Measurements from ENCODE around the gene B4GALT7.

The B4GALT7 gene

DNA sequence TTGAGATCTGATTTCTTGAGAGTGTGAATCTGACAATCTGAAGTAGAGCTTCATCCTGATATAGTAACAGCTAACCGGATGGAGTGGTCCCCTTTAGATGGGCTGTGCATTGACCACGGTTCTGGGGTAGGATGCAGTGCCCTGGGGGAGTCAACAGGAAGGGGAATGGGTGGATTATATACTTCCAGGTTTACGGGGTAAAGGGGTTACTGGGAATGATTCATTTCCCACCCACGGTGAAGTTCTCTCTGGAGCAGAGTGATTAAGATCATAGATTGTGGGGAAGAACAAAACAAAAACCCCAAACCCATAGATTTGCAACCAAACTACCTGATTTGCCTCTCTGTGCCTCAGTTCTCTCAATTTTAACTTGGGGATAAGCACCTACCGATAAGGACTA lies 1.5 kb upstream of the B4GALT7 start:
- in situ Hi-C loops (cut with MboI; ENCODE audit: low sequenced_read_pairs) = no loop called here
- Histone ChIP-seq H3K9me3 (no peaks in the 10 kb centered on the region), H3K36me3 (replicated peaks) (peaks cover 32% of the 10 kb centered on the region), H3K4me1 (peaks cover 3% of the 10 kb centered on the region), H3K27me3 (ENCODE audit: low read depth) (no peaks in the 10 kb centered on the region), H3K4me3 (no peak overlapping the region)
- DNase-seq (ENCODE audit: low spot score in 2 of 2) = no peak

DNA sequence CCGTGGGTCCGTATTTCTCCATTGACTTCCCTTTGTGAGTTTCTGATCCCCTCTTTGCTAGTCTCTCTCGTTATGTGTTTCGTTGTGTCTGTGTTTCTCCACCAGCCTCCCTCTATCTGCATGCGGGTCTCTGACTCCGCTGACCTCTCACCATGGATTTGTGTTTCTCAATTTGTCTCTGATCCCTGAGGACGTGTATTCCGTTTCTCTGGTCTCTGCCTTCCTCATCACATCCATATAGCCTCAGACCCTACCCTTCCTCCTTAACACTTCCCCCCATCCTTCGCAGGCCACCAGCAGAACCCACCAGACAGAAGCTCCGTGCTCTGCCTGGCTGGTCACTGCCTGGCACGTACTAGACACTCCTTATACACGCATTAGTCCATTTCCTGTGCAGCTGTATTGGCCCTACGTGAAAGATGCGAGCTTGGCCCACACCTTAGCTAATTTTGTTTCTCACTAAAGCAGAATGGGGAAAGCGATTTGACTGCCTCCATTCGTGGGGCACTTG lies 631 bp downstream of the B4GALT7 start:
- in situ Hi-C loops (cut with MboI; ENCODE audit: low sequenced_read_pairs) = loop anchor here (10.0 kb wide), 2 partner anchors 464 to 564 kb away; no protein-coding TSS in a partner anchor
- no peaks in the 10 kb centered on the region for H3K9me3 ChIP-seq
- H3K27me3 ChIP-seq (ENCODE audit: low read depth) = no peaks in the 10 kb centered on the region
- H3K4me3 ChIP-seq = peak overlapping the region; percentile 77
- H3K4me1 ChIP-seq = peaks cover 3% of the 10 kb centered on the region
- peaks cover 12% of the 10 kb centered on the region for H3K36me3 ChIP-seq (replicated peaks)
- no peak for DNase-seq (ENCODE audit: low spot score in 2 of 2)

DNA sequence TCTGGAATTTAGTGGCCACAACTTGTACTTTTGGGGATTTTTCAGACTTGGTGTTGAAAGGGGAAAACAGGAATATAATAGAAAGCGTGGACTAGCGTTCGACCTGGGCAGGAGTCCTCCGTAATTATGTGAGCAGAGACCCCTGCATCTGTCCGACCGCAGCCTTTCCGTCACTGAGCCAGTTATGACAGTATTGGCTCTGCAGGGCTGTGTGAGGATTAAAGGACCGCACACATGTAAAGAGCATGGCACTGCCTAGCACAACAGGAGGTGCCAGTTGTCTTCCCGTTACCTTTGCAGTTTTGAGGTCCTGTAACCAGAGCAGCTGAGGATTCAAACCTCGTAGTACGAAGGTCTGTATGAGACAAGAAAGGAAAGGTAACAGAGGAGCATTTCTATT lies 1.2 kb downstream of the B4GALT7 start:
- H3K4me3 ChIP-seq = peak overlapping the region; percentile 77
- peaks cover 3% of the 10 kb centered on the region for H3K4me1 ChIP-seq
- H3K27me3 ChIP-seq (ENCODE audit: low read depth) = no peaks in the 10 kb centered on the region
- H3K36me3 ChIP-seq (replicated peaks) = peaks cover 6% of the 10 kb centered on the region; the same call in 1 of the 2 replicates
- no peak for DNase-seq (ENCODE audit: low spot score in 2 of 2)
- in situ Hi-C loops (cut with MboI; ENCODE audit: low sequenced_read_pairs) = loop anchor here (10.0 kb wide), 2 partner anchors 464 to 564 kb away; no protein-coding TSS in a partner anchor
- no peaks in the 10 kb centered on the region for H3K9me3 ChIP-seq

DNA sequence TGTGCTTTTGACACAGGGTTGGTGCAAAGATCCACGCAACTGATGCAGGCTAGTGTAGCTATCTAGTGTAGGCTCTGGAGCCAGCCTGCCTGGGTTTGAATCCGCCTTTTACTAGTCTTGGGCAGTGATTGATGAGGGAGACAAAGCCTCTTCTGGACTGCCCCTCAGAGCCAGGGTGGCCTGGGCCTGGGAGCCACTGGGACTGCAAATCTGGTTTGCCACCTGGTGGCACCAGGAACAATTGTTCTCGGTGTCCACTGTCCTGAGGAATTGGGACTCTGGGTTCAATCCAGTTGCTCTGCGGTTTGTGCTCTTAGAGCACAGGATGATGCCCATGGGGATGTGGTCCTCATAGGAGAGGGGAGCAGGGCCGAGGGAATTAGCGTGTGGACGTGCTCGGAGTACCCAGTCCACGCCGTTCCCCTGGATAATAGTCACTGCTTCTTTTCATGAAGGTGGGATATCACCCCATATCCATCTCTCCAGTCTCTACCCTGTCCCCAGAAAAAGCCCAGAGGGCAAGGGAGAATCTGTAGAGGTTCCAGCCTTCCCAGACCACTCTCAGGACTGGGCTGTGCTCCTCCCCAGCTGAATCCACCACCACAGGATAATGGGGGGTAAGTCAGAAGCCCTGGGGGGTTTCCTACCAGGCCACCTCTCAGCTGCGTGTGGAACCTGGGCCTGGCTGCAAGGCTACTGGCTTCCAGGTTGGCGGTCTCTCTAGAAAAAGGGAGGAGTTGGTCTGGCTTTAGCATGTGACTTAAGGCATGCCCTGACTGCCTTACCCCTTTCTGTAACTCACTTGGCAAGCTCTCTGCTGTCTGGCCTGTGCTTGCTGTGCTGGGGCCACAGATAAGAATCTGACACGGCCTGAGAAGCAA lies 1.9 kb downstream of the B4GALT7 start:
- DNase-seq (ENCODE audit: low spot score in 2 of 2) = no peak
- in situ Hi-C loops (cut with MboI; ENCODE audit: low sequenced_read_pairs) = loop anchor here (10.0 kb wide), 2 partner anchors 463 to 563 kb away; no protein-coding TSS in a partner anchor
- Histone ChIP-seq H3K27me3 (ENCODE audit: low read depth) (no peaks in the 10 kb centered on the region), H3K9me3 (no peaks in the 10 kb centered on the region), H3K4me1 (peaks cover 3% of the 10 kb centered on the region), H3K4me3 (no peak overlapping the region), H3K36me3 (replicated peaks) (no peaks in the 10 kb centered on the region)

DNA sequence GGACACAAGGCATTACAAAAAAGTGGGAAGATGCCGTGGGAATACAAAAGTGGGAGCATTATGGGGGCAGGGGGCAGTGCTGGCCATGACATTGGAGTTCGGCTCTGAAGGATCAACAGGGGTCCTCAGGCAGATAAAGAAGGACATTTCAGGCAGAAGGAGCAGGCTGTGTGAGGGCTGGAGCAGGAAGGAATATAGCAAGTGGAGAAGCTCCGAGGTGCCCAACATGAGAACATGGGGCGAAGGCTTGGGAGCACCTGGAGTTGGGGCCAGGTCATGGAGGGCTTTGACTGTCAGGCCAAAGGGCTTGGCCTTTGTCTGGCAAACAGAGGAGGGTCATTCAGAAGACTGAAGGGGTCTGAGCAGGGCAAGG lies 2.5 kb downstream of the B4GALT7 start:
- H3K27me3 ChIP-seq (ENCODE audit: low read depth) = no peaks in the 10 kb centered on the region
- no peak for DNase-seq (ENCODE audit: low spot score in 2 of 2)
- H3K36me3 ChIP-seq (replicated peaks) = no peaks in the 10 kb centered on the region
- H3K4me1 ChIP-seq = peaks cover 3% of the 10 kb centered on the region
- H3K4me3 ChIP-seq = no peak overlapping the region
- no peaks in the 10 kb centered on the region for H3K9me3 ChIP-seq
- in situ Hi-C loops (cut with MboI; ENCODE audit: low sequenced_read_pairs) = loop anchor here (10.0 kb wide), 2 partner anchors 462 to 562 kb away; no protein-coding TSS in a partner anchor

DNA sequence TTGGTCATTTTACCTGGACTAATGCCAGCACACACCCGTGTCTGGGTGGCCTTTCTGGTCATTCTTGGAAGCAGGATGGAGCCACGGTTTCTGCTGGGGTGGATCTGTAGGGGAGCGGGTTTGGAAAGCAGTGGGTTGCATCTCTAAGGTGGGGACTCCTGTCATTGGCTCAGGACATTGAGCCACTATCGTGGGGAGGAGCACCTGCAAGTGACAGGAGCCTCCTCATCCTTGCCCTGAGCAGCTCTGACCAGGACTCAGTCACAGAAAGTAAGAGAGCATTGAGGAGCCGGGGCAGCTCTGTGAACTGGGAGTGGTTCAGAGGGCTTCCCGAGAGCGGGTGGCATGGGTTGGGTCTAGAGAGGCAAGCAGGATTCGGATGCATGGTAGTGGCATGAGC lies 3.7 kb downstream of the B4GALT7 start:
- Histone ChIP-seq H3K4me3 (no peak overlapping the region), H3K36me3 (replicated peaks) (no peaks in the 10 kb centered on the region), H3K27me3 (ENCODE audit: low read depth) (no peaks in the 10 kb centered on the region), H3K9me3 (no peaks in the 10 kb centered on the region), H3K4me1 (peaks cover 3% of the 10 kb centered on the region)
- DNase-seq (ENCODE audit: low spot score in 2 of 2) = no peak
- in situ Hi-C loops (cut with MboI; ENCODE audit: low sequenced_read_pairs) = loop anchor here (10.0 kb wide), 2 partner anchors 461 to 561 kb away; no protein-coding TSS in a partner anchor

DNA sequence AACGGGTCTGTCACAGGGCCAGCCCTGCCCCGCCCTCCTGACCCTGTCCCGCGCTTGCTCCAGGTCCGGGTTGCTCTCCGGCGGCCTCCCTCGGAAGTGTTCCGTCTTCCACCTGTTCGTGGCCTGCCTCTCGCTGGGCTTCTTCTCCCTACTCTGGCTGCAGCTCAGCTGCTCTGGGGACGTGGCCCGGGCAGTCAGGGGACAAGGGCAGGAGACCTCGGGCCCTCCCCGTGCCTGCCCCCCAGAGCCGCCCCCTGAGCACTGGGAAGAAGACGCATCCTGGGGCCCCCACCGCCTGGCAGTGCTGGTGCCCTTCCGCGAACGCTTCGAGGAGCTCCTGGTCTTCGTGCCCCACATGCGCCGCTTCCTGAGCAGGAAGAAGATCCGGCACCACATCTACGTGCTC lies 4.2 kb downstream of the B4GALT7 start:
- peak in 1 of 2 experiments; percentile 9 for DNase-seq (ENCODE audit: low spot score in 2 of 2)
- in situ Hi-C loops (cut with MboI; ENCODE audit: low sequenced_read_pairs) = loop anchor here (10.0 kb wide), 2 partner anchors 461 to 561 kb away; no protein-coding TSS in a partner anchor
- Histone ChIP-seq H3K36me3 (replicated peaks) (no peaks in the 10 kb centered on the region), H3K9me3 (no peaks in the 10 kb centered on the region), H3K27me3 (ENCODE audit: low read depth) (no peaks in the 10 kb centered on the region), H3K4me3 (no peak overlapping the region), H3K4me1 (peaks cover 3% of the 10 kb centered on the region)

DNA sequence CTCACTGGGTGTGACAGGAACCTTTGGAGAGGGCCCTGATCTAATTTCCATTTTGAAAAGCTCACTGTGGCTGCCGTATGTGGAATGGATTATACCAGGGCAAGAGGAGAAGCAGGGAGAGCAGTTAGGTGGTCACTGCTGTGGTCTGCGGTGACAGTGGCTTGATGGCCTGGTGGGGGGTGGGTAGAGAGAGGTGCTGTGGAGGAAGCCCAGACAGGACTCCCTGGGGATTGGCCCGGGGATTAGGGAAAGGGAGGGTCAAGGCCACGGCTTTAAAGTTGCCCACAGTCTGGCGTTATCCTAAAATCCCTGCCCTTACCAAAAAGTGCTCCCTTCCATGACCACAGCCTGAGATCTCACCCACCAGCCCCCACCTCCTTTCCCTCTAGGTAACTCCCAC lies 4.7 kb downstream of the B4GALT7 start:
- peaks cover 3% of the 10 kb centered on the region for H3K4me1 ChIP-seq
- H3K9me3 ChIP-seq = no peaks in the 10 kb centered on the region
- no peak for DNase-seq (ENCODE audit: low spot score in 2 of 2)
- no peak overlapping the region for H3K4me3 ChIP-seq
- no peaks in the 10 kb centered on the region for H3K36me3 ChIP-seq (replicated peaks)
- no peaks in the 10 kb centered on the region for H3K27me3 ChIP-seq (ENCODE audit: low read depth)
- in situ Hi-C loops (cut with MboI; ENCODE audit: low sequenced_read_pairs) = loop anchor here (10.0 kb wide), 2 partner anchors 460 to 560 kb away; no protein-coding TSS in a partner anchor

DNA sequence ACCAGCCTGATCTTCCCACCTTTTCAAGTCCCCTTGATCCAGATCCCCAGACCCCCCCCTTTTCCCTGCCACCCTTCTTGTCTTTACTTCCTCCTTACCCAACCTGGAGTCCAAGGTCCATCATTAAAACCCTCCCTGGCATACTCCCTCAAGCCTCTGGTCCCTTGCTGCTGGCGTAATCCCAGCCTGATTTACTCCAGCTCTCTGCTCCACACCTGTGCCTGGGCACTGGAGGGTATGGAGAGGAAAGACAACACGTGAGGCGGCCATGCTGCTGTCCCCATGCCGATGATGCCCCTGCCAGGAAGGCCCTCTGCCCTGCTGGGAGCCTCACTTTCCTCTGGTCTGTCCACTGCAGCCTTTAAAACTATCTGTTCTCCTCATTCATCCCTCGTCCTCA lies 5.1 kb downstream of the B4GALT7 start:
- in situ Hi-C loops (cut with MboI; ENCODE audit: low sequenced_read_pairs) = loop anchor here (10.0 kb wide), 2 partner anchors 460 to 560 kb away; no protein-coding TSS in a partner anchor
- no peaks in the 10 kb centered on the region for H3K36me3 ChIP-seq (replicated peaks)
- no peak overlapping the region for H3K4me3 ChIP-seq
- H3K4me1 ChIP-seq = peaks cover 3% of the 10 kb centered on the region; the same call in 1 of the 2 replicates
- no peak for DNase-seq (ENCODE audit: low spot score in 2 of 2)
- H3K9me3 ChIP-seq = no peaks in the 10 kb centered on the region
- H3K27me3 ChIP-seq (ENCODE audit: low read depth) = no peaks in the 10 kb centered on the region

DNA sequence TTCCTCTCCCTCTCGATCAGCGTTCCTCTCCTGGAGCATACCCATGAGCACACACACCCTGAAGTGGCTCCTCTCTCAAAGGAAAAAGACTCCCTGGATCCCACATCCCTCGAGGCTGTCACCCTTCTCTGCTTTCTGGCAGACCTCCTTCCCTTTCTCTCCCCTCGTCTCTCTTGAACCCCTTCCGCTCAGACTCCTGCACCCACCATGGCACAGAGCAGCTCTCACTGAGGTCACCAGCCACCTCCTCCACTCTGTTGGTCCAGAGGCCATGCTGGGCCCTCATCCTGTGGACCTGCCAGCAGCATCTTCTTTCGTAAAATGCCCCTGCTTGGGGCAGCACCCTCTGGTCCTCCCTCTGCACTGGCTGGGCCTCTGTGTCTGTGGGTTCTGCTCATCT lies 5.7 kb downstream of the B4GALT7 start:
- H3K9me3 ChIP-seq = no peaks in the 10 kb centered on the region
- no peak overlapping the region for H3K4me3 ChIP-seq
- no peaks in the 10 kb centered on the region for H3K27me3 ChIP-seq (ENCODE audit: low read depth)
- H3K4me1 ChIP-seq = peaks cover 2% of the 10 kb centered on the region; the same call in 1 of the 2 replicates
- DNase-seq (ENCODE audit: low spot score in 2 of 2) = no peak
- no peaks in the 10 kb centered on the region for H3K36me3 ChIP-seq (replicated peaks)
- in situ Hi-C loops (cut with MboI; ENCODE audit: low sequenced_read_pairs) = loop anchor here (10.0 kb wide), 2 partner anchors 459 to 559 kb away; no protein-coding TSS in a partner anchor

DNA sequence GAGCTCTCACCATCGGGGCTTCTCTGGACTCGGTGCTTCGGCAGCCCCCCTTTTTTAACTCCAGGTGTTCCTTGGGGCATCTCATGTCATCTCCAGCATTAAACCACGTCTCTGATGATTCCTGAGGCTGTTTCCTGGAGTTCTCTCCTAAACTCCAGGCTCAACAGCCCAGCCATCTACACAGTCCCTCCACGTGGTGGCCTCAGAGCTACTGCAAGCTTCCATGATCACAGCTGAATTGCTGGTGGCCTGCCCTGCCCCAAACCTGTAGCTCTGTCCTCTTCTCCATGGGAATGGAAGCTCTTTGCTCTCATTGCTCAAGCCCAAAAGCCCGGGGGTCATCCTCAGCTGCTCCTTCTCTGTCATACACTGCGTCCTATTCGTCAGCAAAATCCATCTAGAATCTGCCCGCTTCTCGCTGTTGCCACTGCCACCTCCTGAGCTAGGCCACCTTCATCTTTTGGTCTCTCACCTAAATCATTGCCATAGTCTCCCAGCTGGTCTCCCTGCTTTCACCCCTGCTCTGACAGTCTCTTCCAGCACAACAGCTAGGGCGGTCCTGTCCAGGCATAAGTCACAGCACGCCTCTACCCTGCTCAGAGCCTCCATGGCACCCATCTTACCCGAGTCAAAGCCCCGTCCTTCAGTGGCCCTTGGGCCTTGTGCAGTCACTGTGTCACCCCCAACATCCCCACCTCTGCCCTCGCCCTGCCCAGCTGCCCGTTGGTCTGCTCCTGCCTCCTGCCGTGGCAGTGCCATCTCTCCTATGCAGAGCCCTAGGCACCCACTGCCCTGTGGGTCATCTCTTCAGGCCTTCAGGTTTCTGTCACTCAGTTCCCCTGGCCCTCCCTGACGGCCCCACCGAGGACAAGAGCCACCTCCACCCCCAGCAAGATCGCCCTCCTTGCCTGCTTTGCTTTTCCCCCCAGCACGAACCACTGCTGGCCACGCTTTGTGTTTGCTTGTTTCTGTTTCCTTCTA lies 6.4 kb downstream of the B4GALT7 start:
- no peaks in the 10 kb centered on the region for H3K9me3 ChIP-seq
- in situ Hi-C loops (cut with MboI; ENCODE audit: low sequenced_read_pairs) = loop anchor here (10.0 kb wide), 2 partner anchors 458 to 558 kb away; no protein-coding TSS in a partner anchor
- no peaks in the 10 kb centered on the region for H3K36me3 ChIP-seq (replicated peaks)
- DNase-seq (ENCODE audit: low spot score in 2 of 2) = no peak
- H3K4me3 ChIP-seq = no peak overlapping the region
- H3K27me3 ChIP-seq (ENCODE audit: low read depth) = no peaks in the 10 kb centered on the region
- H3K4me1 ChIP-seq = no peaks in the 10 kb centered on the region

DNA sequence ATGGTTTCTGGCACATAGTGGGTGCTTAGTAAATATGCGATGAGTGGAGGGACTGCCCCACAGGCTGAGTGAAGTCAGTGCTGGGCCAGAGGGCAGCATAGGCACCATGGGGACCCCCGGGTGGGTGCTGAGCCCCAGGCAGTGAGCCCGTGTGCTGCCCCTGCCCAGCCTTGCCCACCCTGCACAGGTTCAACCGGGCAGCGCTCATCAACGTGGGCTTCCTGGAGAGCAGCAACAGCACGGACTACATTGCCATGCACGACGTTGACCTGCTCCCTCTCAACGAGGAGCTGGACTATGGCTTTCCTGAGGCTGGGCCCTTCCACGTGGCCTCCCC lies 7.2 kb downstream of the B4GALT7 start:
- Histone ChIP-seq H3K27me3 (ENCODE audit: low read depth) (no peaks in the 10 kb centered on the region), H3K9me3 (no peaks in the 10 kb centered on the region)

More for the DNA sequence above, 7.2 kb downstream of the B4GALT7 start:
- no peak for DNase-seq (ENCODE audit: low spot score in 2 of 2)
- H3K4me3 ChIP-seq = no peak overlapping the region
- in situ Hi-C loops (cut with MboI; ENCODE audit: low sequenced_read_pairs) = loop anchor here (10.0 kb wide), 2 partner anchors 458 to 558 kb away; no protein-coding TSS in a partner anchor
- H3K4me1 ChIP-seq = no peaks in the 10 kb centered on the region
- no peaks in the 10 kb centered on the region; the same call in 1 of the 2 replicates for H3K36me3 ChIP-seq (replicated peaks)
